OCI-LY1 (cell line): ENCODE results near the gene ANKS3.

Experiments
- EZH2 ChIP-seq: fragments of 200-600 bp; sonication (generic), shearing (Covaris generic); IDR thresholded peaks from 2 replicates; pipeline ENCODE4 v1.8.0; 2017; ENCODE audit warnings: borderline replicate concordance, mixed run types, mild to moderate bottlenecking, antibody characterized with exemption, low read length, moderate library complexity, mixed read lengths
- TF ChIP-seq, protein P1 (sequence below): fragments of 200-600 bp; sonication (generic), shearing (Covaris generic); IDR thresholded peaks from 2 replicates; pipeline ENCODE4 v1.5.1; 2017; ENCODE audit warnings: mild to moderate bottlenecking, antibody characterized with exemption, low read length, moderate library complexity, mixed read lengths

DNA sequence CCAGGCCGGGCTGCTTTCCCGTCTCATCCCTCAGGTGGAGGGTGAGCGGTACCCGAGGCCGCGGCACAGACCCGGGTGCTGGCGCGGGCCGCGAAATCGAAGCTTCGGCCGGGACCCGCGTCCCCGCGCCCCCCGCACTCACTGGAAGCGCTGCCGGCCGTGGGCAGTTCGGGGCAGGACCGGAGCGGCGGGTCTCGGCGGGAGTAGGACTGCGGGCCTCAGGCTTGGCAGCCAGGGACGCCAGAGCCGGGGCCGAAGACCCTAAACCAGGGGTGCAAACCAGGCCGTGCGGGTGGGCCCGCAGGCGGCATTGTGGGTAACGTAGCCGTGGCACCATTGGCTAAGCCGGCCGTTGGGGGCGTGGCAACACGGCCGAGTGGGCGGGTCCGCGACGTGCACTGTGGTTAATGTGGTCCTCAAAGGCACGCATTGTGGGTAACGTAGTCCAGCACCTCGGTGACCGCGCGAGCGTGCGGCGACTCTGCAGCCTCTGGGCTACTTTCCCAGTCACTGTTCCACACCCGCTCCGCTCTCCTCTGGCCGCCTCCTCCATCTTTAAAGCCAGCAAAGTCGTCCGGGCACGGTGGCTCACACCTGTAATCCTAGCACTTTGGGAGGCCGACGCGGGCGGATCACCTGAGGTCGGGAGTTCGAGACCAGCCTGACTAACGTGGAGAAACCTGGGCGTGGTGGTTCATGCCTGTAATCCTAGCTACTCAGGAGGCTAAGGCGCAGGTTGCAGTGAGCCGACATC is 33.0 kb upstream of the ANKS3 start, which contains the start of gene ZNF500:
- TF ChIP-seq, protein P1, sequence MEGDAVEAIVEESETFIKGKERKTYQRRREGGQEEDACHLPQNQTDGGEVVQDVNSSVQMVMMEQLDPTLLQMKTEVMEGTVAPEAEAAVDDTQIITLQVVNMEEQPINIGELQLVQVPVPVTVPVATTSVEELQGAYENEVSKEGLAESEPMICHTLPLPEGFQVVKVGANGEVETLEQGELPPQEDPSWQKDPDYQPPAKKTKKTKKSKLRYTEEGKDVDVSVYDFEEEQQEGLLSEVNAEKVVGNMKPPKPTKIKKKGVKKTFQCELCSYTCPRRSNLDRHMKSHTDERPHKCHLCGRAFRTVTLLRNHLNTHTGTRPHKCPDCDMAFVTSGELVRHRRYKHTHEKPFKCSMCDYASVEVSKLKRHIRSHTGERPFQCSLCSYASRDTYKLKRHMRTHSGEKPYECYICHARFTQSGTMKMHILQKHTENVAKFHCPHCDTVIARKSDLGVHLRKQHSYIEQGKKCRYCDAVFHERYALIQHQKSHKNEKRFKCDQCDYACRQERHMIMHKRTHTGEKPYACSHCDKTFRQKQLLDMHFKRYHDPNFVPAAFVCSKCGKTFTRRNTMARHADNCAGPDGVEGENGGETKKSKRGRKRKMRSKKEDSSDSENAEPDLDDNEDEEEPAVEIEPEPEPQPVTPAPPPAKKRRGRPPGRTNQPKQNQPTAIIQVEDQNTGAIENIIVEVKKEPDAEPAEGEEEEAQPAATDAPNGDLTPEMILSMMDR = no peak
- no peak for TF ChIP-seq EZH2
